HG03175 (cell line): Measurements from ENCODE around the gene ZNF300.
"Not testable (repeated sequence)": the region's sequence is repeated elsewhere in the genome, so short reads cannot be mapped to it uniquely, and the experiment has no call there.

Source experiments
- ATAC-seq: cut with Tn5 transposase; IDR thresholded peaks from one replicate; pipeline ENCODE4 v1.9.1; 2021; ENCODE audit warnings: mild to moderate bottlenecking, moderate library complexity; ENCODE audit not compliant: unreplicated experiment

The ZNF300 gene

DNA sequence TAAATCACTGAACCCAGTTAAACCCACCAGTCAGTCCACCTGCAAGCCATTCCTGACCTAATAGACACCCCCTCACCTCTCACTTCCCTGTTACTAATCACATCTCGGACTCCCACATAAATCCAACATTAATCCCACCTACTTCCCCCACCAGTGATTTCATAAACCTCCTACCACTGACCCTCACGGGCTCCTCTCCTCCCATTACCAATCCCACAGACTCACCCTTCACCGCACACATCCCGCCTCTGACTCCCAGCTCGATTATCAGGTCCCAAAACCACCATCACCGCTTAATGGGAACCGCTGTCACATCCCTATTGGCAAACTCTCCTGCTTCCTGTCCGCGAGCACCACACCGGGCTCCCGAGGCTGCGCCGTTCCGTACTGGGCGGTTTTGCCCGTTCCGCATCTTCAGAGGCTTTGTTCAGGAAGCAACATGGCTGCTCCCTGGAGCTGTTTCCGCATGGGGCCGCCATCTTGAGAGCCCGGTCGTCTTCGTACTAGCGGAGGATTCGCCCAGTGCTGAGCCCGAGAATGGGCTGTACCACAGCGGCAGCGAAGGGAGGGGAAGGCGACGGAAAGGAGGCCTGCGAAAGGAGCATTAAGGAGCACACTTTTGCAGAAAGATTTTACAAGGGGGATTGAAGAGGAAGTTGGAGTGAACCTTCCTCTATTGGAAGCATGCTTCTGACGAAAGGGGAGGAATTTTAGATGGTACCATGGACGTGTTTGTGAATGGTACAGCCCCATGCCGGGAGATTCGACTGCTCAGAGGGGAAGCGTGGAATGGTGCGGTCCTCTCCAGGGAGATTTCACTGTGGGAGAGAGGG is at the start of gene ZNF300:
ZNF300 (minus strand) TSS at position 502 of the 833 bp plus-strand sequence. CDS start 1,825 bp downstream, outside the sequence.
- ATAC-seq: no peak

DNA sequence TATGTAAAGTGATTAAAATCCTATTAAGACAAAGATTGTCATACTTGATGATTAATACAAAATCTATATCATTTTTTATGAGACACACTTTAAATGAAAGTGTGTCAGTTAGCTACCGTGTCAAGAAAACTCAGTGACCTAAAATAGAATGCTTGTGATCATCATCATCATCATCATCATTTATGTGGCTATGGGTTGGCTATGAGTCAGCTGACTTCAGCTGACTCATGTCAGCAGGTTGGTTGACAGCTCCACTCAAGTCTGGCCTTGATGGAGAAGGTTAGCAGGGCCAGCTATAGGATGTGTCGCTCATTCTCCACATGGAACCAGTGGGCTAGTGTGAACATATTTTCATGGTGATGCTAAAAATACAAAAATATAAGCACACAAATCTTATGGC is 43.8 kb upstream of the ZNF300 start:
- no peak for ATAC-seq

DNA sequence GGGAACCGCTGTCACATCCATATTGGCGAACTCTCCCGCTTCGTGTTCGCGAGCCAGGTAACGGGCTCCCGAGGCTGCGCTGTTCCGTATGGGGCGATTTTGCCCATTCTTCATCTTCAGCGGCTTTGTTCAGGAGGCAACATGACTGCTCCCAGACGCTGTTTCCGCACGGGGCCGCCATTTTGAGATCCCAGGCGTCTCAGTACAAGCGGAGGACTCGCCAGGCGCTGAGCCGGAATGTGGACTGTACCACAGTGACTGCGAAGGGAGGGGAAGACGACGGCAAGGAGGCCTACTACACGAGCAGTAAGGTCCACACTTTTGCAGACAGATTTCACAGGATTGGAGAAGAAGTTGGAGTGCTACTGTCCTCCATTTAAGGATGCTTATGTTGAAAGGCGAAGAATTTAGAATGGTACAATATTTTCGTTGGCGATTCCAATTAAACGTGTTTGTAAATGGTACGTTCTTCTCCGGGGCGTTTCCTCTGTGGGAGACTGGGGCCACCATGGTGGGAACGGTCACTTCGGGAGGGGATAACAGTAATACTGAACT is 41.6 kb upstream of the ZNF300 start:
- ATAC-seq: no peak

DNA sequence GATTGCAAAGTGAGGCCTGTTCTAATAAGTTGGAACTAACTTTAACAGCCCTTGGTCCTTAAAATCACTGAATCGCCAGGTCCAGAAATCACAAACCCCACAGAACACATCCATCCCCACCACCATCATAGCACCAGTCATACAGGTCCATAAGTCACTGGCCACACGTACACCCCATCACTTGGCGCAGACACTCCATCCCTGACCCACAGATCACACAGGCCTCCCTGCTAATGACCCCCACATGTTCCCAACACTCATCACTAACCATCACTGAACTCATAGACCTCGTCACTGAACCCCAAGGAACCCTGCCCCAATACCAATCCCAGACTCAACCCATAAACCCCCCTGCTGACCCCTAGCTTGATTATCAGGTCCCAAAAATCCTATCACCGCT is 41.2 kb upstream of the ZNF300 start:
- no peak for ATAC-seq

DNA sequence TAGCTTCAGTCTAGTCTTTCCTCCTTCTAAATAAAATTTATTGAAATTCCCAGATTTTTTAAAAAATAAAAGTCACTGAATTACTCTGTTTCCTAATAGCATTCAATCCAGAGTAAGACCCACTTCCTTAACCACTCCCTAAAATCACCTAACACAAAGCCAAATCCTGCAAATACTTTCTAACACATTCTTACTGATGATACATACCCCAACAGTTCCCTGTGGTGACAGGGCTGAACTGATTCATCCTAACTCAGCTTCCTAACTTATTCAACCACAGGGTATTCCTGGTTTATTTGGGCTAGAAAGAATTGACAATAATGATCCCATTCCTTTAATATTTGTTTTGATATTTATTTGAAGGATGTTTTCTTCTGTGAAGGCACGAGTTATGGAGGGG is 40.7 kb upstream of the ZNF300 start:
- ATAC-seq: no peak

DNA sequence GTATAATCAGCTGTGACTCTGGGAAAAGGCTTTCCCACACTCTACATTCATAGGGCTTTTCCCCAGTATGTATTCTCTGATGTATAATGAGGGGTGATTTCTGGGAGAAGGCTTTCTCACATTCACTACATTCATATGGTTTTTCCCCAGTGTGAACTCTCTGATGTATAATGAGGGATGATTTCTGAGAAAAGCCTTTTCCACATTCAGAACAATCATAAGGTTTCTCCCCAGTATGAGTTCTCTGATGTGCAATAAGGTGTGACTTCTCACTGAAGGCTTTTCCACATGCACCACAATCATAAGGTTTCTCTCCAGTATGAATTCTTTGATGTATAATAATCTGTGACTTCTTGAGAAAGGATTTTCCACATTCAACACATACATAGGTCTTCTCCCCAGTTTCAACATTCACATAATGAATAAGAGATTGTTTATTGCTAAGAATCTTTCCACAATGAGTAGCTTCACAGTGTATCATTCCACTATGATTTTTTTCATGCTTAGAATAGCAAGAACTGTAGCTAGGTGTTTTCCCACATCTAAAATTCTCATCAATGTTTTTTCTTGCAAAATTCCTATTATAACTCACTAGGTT is 26.7 kb upstream of the ZNF300 start:
- no peak for ATAC-seq

DNA sequence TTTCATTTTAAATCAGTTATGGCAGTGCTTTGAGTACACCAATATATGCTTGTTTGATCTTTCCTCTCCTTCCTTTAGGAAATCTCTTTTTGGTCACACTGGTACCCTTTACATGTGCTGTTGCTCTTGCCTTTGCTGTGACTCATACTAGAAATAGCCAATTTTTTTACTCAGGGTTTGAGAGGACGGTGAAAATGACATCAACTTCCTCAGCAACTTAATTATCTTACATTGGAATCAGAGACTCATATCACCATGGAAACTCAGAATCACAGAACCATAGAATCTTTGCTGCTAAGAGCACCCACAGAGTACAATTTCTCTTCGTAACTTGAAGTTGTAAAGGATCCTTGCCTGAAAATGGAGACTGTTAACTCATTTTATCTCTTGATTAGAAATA is 13.8 kb upstream of the ZNF300 start:
- ATAC-seq: no peak

DNA sequence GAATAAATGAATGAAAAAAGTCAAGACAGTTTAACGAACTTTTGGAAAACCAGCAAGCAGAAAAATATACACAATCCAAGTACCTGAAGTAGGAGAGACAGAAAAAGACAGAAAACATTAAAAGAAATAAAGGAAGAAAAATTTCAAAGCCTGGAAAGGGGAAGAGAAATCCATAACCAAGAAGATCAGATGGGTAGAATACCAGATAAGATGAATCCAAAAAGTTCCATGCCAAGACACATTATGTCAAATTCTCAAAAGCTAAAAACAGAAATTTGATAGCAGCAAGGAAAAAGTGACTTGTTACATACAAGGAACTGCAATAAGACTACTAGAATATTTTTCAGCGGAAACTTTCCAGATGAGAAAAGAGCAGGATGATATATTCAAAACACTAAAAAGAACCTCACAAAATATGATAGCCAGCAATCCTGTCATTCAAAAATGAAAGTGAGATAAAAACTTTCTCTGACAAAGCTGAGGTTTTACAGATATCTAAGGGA is 7.6 kb upstream of the ZNF300 start:
- ATAC-seq: no peak

DNA sequence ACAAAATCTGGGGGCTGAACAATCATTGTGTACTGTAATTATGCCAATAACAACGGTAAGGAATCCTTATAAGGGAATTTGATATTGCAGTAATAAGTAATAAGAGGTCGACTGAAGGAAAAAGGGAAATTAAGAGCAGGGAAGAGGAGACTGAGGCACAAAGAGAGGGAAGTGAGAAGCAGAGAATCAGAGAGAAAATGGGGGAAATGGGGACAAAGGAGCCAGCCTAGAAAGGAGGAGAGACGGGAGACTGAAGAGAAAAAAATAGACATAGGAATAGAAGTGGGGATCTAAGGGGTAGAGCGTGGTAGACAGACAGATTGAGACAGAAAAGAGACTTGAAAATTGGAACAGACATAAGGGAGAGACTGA is 518 bp upstream of the ZNF300 start:
- ATAC-seq: no peak

DNA sequence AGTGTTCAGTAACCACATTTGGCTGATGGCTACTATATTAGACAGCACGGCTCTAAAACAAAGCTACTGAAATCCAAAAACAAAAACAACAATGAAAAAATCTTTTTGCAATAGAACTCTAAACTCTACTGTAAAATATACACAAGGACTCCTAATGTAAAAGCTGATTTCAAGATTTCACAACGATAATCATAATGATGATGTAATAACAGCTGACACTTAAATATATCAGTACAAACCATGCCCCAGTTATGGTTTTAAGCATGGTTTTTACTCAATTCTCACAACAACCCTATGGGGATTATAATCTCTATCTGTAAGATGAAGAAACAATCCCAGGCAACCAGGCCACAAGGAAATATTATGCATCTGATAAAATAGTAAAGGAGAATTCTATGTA is 3.3 kb downstream of the ZNF300 start:
- ATAC-seq: no peak

DNA sequence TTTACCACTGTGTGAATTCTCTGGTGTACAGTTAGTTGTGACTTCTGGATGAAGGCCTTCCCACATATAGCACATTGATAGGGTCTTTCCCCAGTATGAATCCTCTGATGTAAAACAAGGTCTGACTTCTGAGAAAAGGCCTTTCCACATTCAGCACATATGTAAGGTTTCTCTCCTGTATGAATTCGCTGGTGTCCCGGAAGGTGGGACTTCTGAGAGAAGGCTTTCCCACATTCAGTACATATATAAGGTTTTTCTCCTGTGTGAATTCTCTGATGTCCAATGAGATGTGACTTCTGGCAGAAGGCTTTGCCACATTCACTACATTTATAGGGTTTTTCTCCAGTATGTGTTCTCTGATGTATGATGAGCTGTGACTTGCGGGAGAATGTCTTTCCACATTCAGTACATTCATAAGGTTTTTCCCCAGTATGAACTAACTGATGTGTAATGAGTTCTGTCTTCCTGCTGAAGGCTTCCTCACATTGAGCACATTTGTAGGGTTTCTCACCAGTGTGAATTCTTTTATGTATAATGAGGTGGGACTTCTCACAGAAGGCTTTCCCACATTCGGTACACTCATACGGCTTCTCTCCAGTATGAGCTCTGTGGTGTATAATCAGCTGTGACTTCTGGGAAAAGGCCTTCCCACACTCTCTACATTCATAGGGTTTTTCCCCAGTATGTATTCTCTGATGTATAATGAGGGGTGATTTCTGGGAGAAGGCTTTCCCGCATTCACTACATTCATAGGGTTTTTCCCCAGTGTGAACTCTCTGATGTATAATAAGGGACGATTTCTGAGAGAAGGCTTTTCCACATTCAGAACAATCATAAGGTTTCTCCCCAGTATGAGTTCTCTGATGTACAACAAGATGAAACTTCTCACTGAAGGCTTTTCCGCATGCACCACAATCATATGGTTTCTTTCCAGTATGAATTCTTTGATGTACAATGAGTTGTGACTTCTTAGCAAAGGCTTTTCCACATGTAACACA is 9.1 kb downstream of the ZNF300 start:
- ATAC-seq: no peak

DNA sequence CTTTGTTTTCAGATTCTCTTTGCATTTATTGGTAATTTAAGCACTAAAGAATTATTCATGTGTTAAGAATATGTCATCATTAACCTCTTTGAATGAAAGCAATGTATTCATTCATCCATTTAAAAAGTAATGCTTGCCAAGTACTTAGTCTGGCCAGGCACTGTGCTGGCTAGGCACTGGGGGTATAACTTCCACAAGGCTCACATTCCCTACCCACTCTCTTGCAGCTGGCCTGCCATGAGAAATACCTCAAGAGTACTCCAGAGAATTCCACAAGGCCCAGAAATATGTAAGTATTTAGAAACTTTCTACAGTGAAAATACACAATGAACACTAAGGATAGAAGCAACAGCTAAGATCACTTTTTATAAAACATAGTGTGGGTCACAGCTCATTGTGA is 25.4 kb downstream of the ZNF300 start:
- no peak for ATAC-seq

DNA sequence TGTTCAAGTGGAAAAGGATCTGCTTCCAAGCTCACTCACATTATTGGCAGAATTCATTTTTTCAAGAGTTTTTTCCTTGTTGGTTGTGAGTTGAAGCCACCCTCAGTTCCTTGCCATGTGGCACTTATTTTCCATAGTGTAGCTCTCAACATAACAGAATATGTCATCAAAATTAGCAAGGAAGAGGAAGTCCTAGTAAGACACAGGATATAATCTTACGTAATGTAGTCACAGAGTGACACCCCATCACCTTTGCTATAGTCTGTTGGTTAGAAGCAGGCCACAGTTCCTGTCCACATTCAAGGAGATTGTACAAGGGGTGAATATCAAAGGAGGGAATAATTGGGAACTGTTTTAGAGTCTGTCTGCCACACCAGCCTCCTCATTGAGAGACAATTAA is 42.7 kb downstream of the ZNF300 start:
- no peak for ATAC-seq

DNA sequence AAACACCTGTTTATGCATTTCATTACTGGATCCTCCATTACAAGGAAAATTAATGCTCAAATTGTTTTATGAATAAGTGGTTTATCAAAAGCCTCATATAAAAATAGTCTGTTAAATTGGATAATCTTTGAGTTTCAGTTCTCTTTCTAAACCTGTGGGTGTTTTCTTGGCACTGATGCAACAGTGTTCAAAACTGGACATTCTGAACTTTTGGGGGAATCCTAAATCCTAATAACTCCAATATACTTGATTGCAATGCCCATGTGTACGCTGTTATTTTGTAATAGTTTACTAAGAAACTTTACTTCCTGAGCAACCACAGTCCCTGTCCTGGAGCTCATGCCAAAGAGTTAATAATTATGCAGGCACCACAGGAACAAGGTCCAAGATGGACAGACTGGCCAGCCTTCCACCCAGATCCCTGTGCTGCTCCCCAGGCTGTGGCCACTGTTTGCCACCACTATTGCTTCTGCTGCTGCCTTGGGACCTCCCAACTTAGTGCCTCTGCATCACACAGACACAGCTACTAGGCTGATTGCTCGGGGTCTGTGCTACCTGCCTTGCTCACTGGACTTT is 44.4 kb downstream of the ZNF300 start:
- no peak for ATAC-seq

DNA sequence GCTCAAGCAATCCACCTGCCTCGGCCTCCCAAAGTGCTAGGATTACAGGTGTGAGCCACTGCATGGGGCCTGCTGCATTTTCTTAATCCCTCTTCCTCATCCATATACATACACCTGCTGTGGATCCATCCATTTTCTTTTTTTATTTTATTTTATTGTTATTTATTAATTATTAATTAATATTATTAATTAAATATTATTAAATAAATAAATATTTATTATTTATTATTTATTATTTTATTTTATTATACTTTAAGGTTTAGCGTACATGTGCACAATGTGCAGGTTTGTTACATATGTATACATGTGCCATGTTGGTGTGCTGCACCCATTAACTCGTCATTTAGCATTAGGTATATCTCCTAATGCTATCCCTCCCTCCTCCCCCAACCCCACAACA is 48.1 kb downstream of the ZNF300 start:
- not testable (repeated sequence) for ATAC-seq

DNA sequence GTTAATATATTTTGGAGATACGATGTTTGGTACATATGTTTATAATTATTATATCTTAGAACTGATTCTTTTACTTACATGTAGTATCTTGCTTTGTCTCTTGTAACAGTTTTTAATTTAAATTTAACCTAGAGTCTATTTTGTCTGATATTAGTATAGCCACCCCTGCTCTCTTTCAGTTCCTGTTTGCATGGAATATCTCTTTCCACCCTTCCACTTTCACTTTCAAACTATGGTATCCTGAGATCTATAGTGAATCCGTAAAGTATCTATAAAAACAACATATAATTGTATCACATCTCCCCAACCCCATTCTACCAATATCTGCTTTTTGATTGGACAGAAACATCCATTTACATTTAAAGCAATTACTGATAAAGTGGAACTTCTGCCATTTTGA is 51.2 kb downstream of the ZNF300 start:
- peak; percentile 72 for ATAC-seq

DNA sequence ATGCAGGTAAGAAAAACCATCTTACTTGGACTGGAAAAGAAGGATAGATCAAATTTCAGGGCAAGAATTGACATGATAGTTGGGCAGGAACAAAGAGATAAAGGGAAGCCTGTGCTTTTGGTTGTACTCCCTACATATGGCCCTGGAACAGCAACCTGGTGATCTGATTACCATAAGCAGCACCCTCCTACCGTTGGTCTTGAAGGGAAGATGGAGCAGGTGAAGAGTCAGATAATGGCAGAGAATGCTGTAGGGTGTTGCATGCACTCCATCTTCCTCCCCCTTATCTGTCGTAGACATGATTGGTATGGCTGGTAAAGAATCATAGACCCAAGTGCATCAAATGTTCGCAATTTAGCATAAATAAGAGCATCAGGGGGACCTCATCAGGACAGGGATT is 53.7 kb downstream of the ZNF300 start:
- ATAC-seq: no peak

DNA sequence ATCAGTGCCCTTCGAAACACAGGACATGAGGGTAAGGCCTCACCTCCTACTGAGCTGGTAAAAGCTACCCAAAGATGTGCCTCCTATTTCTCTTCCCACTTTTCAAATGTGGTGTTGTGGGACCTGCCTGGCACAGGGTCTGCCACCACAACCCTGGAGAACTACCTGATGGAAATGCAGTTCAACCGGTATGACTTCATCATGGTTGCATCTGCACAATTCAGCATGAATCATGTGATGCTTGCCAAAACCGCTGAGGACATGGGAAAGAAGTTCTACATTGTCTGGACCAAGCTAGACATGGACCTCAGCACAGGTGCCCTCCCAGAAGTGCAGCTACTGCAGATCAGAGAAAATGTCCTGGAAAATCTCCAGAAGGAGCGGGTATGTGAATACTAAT is 56.5 kb downstream of the ZNF300 start:
- no peak for ATAC-seq

DNA sequence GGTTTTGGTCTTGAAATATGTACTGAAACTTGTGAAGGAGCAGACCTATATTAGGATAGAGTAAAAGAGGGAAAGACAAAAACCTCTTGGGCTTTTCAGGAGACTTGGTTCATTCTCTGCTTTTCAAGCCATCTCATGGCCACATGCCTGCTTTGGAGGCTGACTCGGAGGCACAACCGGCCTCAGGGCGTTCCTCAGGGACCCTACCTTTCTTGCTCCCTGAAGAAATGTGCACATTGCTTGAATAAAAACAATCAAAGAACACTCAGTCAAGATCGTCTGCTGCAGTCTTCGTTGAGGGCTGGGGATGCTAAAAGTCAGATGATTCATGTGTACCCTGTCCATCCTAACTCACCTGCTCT is 57.5 kb downstream of the ZNF300 start:
- peak; percentile 8 for ATAC-seq

DNA sequence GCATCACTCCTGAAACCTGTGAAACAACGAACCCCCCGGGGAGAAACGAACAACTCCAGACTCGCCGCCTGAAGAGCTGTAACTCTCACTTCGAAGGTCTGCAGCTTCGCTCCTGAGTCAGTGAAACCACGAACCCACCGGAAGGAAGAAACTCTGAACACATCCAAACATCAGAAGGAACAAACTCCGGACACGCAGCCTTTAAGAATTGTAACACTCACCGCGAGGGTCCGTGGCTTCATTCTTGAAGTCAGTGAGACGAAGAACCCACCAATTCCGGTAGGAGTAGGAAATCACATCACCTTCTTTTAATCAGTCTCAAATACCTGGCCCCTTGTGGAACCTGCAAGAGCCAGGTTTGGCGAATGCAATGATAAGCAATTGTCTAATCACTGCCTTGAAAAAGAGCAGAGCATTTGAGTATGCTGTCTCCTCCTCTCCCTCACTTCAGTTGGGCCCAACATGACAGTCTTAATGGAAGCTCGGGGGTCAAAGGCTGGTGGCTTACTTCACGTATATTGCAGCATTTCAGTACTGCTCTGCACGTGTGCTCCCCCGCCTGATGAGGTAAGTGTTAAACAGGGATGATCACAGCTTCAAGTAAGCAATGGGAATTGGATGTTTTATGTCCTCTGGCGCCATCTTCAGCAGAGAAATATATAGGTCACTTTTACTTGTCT is 58.0 kb downstream of the ZNF300 start:
- peak; percentile 96 for ATAC-seq
